SK-N-SH (cell line): ENCODE results near the gene NDC80. TPM values are rescaled to one million over a fixed set of nuclear protein-coding genes. Genes with fewer than 3 reads are reported as not detected.

ENCODE experiments used
- CTCF ChIA-PET: fragments of 300-600, 350-600 bp; formaldehyde crosslinking; extraction: SDS; loops from one replicate; lab custom pipeline; 2021; lab: Yijun Ruan, JAX
- POLR2A ChIA-PET: fragments of 350-600 bp; sonication (Branson Sonifier 250); formaldehyde crosslinking; extraction: SDS; loops from one replicate; lab custom pipeline; 2020; ENCODE audit warnings: antibody characterized with exemption, inconsistent platforms; lab: Yijun Ruan, JAX
- DNase-seq: peaks from one replicate; pipeline ENCODE4 v3.0.0; 2012
- H2AFZ ChIP-seq: fragments of 200-600 bp; sonication (generic); 2 replicates; pipeline ENCODE4 v1.8.1; 2016; ENCODE audit warnings: antibody characterized with exemption, mild to moderate bottlenecking, low read depth
- H3F3A ChIP-seq: fragments of 200-600 bp; sonication (generic); replicated peaks from 2 replicates; pipeline ENCODE3; 2016; ENCODE audit warnings: antibody characterized with exemption, mild to moderate bottlenecking; ENCODE audit not compliant: insufficient read depth
- H3K27ac ChIP-seq, 2 experiments: fragments of 200-500 bp in 1 of 2; fragments of 200-600 bp in 1 of 2; sonication (Bioruptor generic) in 1 of 2; sonication (generic), shearing (Covaris generic) in 1 of 2; 2 replicates each; pipeline versions ENCODE4 v1.5.1 to v1.6.1; 2014 to 2016; ENCODE audit warnings: low read depth in 2 of 2, inconsistent platforms in 1 of 2, low read length in 1 of 2, mild to moderate bottlenecking in 1 of 2, mixed read lengths in 1 of 2
- H3K27me3 ChIP-seq: fragments of 200-600 bp; sonication (generic), shearing (Covaris generic); 2 replicates; pipeline ENCODE4 v1.6.1; 2016; ENCODE audit warnings: mixed run types; ENCODE audit not compliant: insufficient read depth
- H3K36me3 ChIP-seq, 2 experiments: fragments of 200-500 bp in 1 of 2; fragments of 200-600 bp in 1 of 2; sonication (Bioruptor generic) in 1 of 2; sonication (generic) in 1 of 2; replicated peaks in 1 of 2; 2 replicates each; pipeline versions ENCODE3 to v1.5.1; 2014 to 2016; ENCODE audit warnings: low read length in 1 of 2, mild to moderate bottlenecking in 1 of 2; ENCODE audit not compliant: insufficient read depth in 2 of 2, control insufficient read depth in 1 of 2
- H3K4me1 ChIP-seq, 2 experiments: fragments of 200-500 bp in 1 of 2; fragments of 200-600 bp in 1 of 2; sonication (Bioruptor generic) in 1 of 2; sonication (generic), shearing (Covaris generic) in 1 of 2; 2 replicates each; pipeline versions ENCODE4 v1.5.1 to v1.6.1; 2014 to 2016; ENCODE audit warnings: low read depth in 1 of 2, low read length in 1 of 2, mixed run types in 1 of 2; ENCODE audit not compliant: insufficient read depth in 2 of 2, control insufficient read depth in 1 of 2
- H3K4me2 ChIP-seq: fragments of 200-600 bp; sonication (generic), shearing (Covaris generic); 2 replicates; pipeline ENCODE4 v1.6.1; 2017; ENCODE audit warnings: mixed run types
- H3K4me3 ChIP-seq, 2 experiments: fragments of 200-500 bp in 1 of 2; fragments of 200-600 bp in 1 of 2; sonication (Bioruptor generic) in 1 of 2; sonication (generic), shearing (Covaris generic) in 1 of 2; 2 replicates each; pipeline versions ENCODE4 v1.5.1 to v1.8.1; 2014 to 2016; ENCODE audit warnings: low read depth in 2 of 2, inconsistent platforms in 1 of 2, low read length in 1 of 2, mild to moderate bottlenecking in 1 of 2, mixed read lengths in 1 of 2, moderate library complexity in 1 of 2
- H3K79me2 ChIP-seq: fragments of 200-600 bp; sonication (generic); 2 replicates; pipeline ENCODE4 v1.8.1; 2017; ENCODE audit warnings: mild to moderate bottlenecking; ENCODE audit not compliant: insufficient read depth
- H3K9ac ChIP-seq: fragments of 200-600 bp; sonication (generic); 2 replicates; pipeline ENCODE4 v1.6.1; 2017; ENCODE audit warnings: mixed run types
- H3K9me2 ChIP-seq: fragments of 200-600 bp; sonication (generic); 2 replicates; pipeline ENCODE4 v1.6.1; 2017; ENCODE audit warnings: mixed run types
- H3K9me3 ChIP-seq: fragments of 200-600 bp; sonication (generic); 2 replicates; pipeline ENCODE4 v1.6.1; 2017; ENCODE audit warnings: mixed run types, mild to moderate bottlenecking, moderate library complexity
- H4K20me1 ChIP-seq: fragments of 200-600 bp; sonication (generic); 2 replicates; pipeline ENCODE4 v1.6.1; 2017; ENCODE audit warnings: mild to moderate bottlenecking, mixed run types; ENCODE audit not compliant: insufficient read depth
- CHD2 ChIP-seq: fragments of 150-350 bp; IDR thresholded peaks from 2 replicates; pipeline ENCODE4 v1.6.1; 2018; ENCODE audit warnings: low read length; ENCODE audit not compliant: partially characterized antibody
- ELF1 ChIP-seq: IDR thresholded peaks from 2 replicates; pipeline ENCODE4 v1.4.0; 2012
- FOSL2 ChIP-seq: IDR thresholded peaks from 2 replicates; pipeline ENCODE4 v1.4.0; 2012; ENCODE audit warnings: low read depth, mild to moderate bottlenecking, moderate library complexity, borderline replicate concordance
- FOXJ3 ChIP-seq: sonication (generic); formaldehyde crosslinking; IDR thresholded peaks from 2 replicates; pipeline ENCODE4 v1.5.1; 2020; ENCODE audit warnings: mild to moderate bottlenecking, missing genetic modification reagents
- GABPA ChIP-seq: IDR thresholded peaks from 2 replicates; pipeline ENCODE4 v1.4.0; 2012; ENCODE audit warnings: low read depth, mild to moderate bottlenecking
- JUND ChIP-seq: IDR thresholded peaks from 2 replicates; pipeline ENCODE4 v1.4.0; 2012
- POLR2AphosphoS5 ChIP-seq: IDR thresholded peaks from 2 replicates; pipeline ENCODE4 v1.6.1; 2012; ENCODE audit warnings: low read depth, low read length
- SMC3 ChIP-seq: IDR thresholded peaks from 2 replicates; pipeline ENCODE4 v1.6.1; 2012; ENCODE audit warnings: low read depth, low read length, improper control_type of control experiment
- TAF1 ChIP-seq: IDR thresholded peaks from 2 replicates; pipeline ENCODE4 v1.6.1; 2012; ENCODE audit warnings: low read depth, mild to moderate bottlenecking, low read length, moderate library complexity, borderline replicate concordance
- TCF12 ChIP-seq: IDR thresholded peaks from 2 replicates; pipeline ENCODE4 v1.4.0; 2012
- USF1 ChIP-seq: IDR thresholded peaks from 2 replicates; pipeline ENCODE4 v1.4.0; 2012; ENCODE audit warnings: low read depth, borderline replicate concordance
- USF2 ChIP-seq: fragments of 150-350 bp; IDR thresholded peaks from 2 replicates; pipeline ENCODE4 v1.6.1; 2017; ENCODE audit warnings: antibody characterized with exemption, low read length, low read depth, borderline replicate concordance
- YY1 ChIP-seq: IDR thresholded peaks from 2 replicates; pipeline ENCODE4 v1.4.0; 2012; ENCODE audit warnings: low read depth, mild to moderate bottlenecking
- WGBS: methylation state at CpG from one replicate; pipeline ENCODE4 v1.1.6; 2017; ENCODE audit warnings: low lambda C conversion rate; 5-methylcytosine and 5-hydroxymethylcytosine counted together
- polyA plus RNA-seq, 3 experiments: library from polyadenylated mRNA; depleted of rRNA; stranded (reverse); fragments of >200 nt; gene quantifications; 2 replicates each; pipeline ENCODE4 v1.2.3, GENCODE V29; 2012
- TF ChIP-seq, protein P1 (sequence below): IDR thresholded peaks from 2 replicates; pipeline ENCODE4 v1.6.1; 2012; ENCODE audit warnings: mild to moderate bottlenecking, low read depth, low read length, moderate library complexity

Gene NDC80
- polyA plus RNA-seq, 1 of the 3 experiments (the other 2 are of a cell fraction), result 11.3 TPM

DNA sequence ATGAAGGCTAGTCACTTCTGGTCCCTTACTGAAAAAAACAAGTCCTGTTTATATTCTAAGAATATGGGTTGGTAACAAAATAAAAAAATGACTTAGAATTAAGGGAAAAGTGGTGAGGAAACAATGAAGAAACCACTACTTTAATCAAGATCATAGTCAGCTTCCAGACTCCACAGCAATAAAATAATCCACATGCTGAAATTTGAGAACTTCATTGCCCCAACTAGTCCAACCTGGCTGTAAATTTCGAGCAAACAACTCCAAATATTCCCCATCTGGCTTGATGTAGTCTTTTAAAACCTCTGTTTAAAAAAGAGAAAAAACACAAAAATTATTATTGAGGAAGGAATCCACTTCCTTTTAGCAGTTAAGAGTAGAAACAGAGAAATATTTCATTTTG lies 32.5 kb upstream of the NDC80 start:
- peak overlapping the region; percentile 52 to 67; a peak in 3 of 4 replicates for H3K27ac ChIP-seq
- H3K4me3 ChIP-seq, result no peak overlapping the region
- H3K79me2 ChIP-seq, result no peaks in the 10 kb centered on the region
- no peak for DNase-seq
- peaks cover 0 to 22% of the 10 kb centered on the region in 2 experiments; a peak in 2 of 4 replicates for H3K4me1 ChIP-seq
- ChIA-PET CTCF (interaction anchor here (1.2 to 1.6 kb wide), 2 partner anchors 201 to 202 kb away, joined by 4 to 5 read pairs; no protein-coding TSS in a partner anchor), POLR2A (no interaction called here)
- no peak overlapping the region for H2AFZ ChIP-seq
- H3K4me2 ChIP-seq, result no peak overlapping the region
- no peak overlapping the region for H3K9ac ChIP-seq
- no peaks in the 10 kb centered on the region for H3K27me3 ChIP-seq
- H3K36me3 ChIP-seq, result peaks cover 0 to 10% of the 10 kb centered on the region in 2 experiments
- H3K9me2 ChIP-seq, result no peaks in the 10 kb centered on the region
- H3F3A ChIP-seq, result no peaks in the 10 kb centered on the region
- no peaks in the 10 kb centered on the region for H4K20me1 ChIP-seq
- no peaks in the 10 kb centered on the region for H3K9me3 ChIP-seq
- WGBS, result 32% methylated on average over 1 of the region's 1 CpG
- peak; percentile 24; the same call in 1 of the 2 replicates for TF ChIP-seq TCF12
- no peak for TF ChIP-seq USF1
- TF ChIP-seq, all 33 proteins: peak for 1

- no peak for DNase-seq
- H2AFZ ChIP-seq, result no peak overlapping the region
- H3K4me2 ChIP-seq, result no peak overlapping the region
- ChIA-PET CTCF (interaction anchor here (0.7 to 1.6 kb wide), 4 partner anchors 14 to 204 kb away, joined by 3 to 5 read pairs (median 4); no protein-coding TSS in a partner anchor), POLR2A (no interaction called here)
- H3F3A ChIP-seq, result no peaks in the 10 kb centered on the region
- H3K9ac ChIP-seq, result no peak overlapping the region
- TF ChIP-seq YY1, result no peak
- TF ChIP-seq JUND, result no peak
- TF ChIP-seq POLR2AphosphoS5, result no peak
- no peak for TF ChIP-seq FOSL2
- TF ChIP-seq TCF12, result no peak
- TF ChIP-seq SMC3, result no peak
- TF ChIP-seq USF2, result no peak
- no peak for TF ChIP-seq FOXJ3 (CRISPR knock-in tag)
- TF ChIP-seq, protein P1, sequence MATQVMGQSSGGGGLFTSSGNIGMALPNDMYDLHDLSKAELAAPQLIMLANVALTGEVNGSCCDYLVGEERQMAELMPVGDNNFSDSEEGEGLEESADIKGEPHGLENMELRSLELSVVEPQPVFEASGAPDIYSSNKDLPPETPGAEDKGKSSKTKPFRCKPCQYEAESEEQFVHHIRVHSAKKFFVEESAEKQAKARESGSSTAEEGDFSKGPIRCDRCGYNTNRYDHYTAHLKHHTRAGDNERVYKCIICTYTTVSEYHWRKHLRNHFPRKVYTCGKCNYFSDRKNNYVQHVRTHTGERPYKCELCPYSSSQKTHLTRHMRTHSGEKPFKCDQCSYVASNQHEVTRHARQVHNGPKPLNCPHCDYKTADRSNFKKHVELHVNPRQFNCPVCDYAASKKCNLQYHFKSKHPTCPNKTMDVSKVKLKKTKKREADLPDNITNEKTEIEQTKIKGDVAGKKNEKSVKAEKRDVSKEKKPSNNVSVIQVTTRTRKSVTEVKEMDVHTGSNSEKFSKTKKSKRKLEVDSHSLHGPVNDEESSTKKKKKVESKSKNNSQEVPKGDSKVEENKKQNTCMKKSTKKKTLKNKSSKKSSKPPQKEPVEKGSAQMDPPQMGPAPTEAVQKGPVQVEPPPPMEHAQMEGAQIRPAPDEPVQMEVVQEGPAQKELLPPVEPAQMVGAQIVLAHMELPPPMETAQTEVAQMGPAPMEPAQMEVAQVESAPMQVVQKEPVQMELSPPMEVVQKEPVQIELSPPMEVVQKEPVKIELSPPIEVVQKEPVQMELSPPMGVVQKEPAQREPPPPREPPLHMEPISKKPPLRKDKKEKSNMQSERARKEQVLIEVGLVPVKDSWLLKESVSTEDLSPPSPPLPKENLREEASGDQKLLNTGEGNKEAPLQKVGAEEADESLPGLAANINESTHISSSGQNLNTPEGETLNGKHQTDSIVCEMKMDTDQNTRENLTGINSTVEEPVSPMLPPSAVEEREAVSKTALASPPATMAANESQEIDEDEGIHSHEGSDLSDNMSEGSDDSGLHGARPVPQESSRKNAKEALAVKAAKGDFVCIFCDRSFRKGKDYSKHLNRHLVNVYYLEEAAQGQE, result no peak
- TF ChIP-seq CHD2, result no peak
- TF ChIP-seq ELF1, result no peak
- no peak for TF ChIP-seq GABPA
- TF ChIP-seq TAF1, result no peak
- H3K27ac ChIP-seq, result no peak overlapping the region
- H3K27me3 ChIP-seq, result no peaks in the 10 kb centered on the region
- no peak overlapping the region for H3K4me3 ChIP-seq
- H3K36me3 ChIP-seq, result peaks cover 0 to 9% of the 10 kb centered on the region in 2 experiments
- H3K4me1 ChIP-seq, result peaks cover 0 to 22% of the 10 kb centered on the region in 2 experiments; a peak in 2 of 4 replicates
- H3K79me2 ChIP-seq, result no peaks in the 10 kb centered on the region
- H3K9me3 ChIP-seq, result no peaks in the 10 kb centered on the region
- no peaks in the 10 kb centered on the region for H3K9me2 ChIP-seq
- 94% methylated on average over 4 of the region's 4 CpGs for WGBS
- H4K20me1 ChIP-seq, result no peaks in the 10 kb centered on the region
These were observed 30.8 kb upstream of the NDC80 start for GRCh38 chr18:2540575-2540974.
